Ovary (tissue), 9 donors: ENCODE measurements around the gene DHX16. TPM values are rescaled to one million over a fixed set of nuclear protein-coding genes. Genes with fewer than 3 reads are reported as not detected.
A peak's percentile ranks its signal among the peaks of the same experiment; 100 is the strongest.

Experiments used
- DNase-seq, 5 donors: peaks; one replicate each; pipeline ENCODE4 v3.0.0-alpha.2; 2019 to 2020
- H3K27ac ChIP-seq, 2 donors: fragments of 200-600 bp; one replicate each; pipeline versions ENCODE4 v1.5.1 to v1.8.0; 2019 to 2022
- H3K27me3 ChIP-seq: fragments of 200-600 bp; one replicate; pipeline ENCODE4 v1.8.0; 2022
- H3K36me3 ChIP-seq: fragments of 200-600 bp; sonication (generic); one replicate; pipeline ENCODE4 v1.5.1; 2019
- H3K4me1 ChIP-seq: one replicate; pipeline ENCODE4 v1.8.1; 2013; ENCODE audit warnings: mild to moderate bottlenecking, moderate library complexity; ENCODE audit not compliant: insufficient read depth
- H3K4me3 ChIP-seq: fragments of 200-600 bp; sonication (generic); one replicate; pipeline ENCODE4 v1.5.1; 2017
- H3K9me3 ChIP-seq, 2 donors: fragments of 200-600 bp in 1 of 2; sonication (generic) in 1 of 2; one replicate each; pipeline versions ENCODE4 v1.5.1 to v1.8.1; 2013 to 2019; ENCODE audit warnings: mild to moderate bottlenecking in 1 of 2, moderate library complexity in 1 of 2
- EP300 ChIP-seq: sonication (generic); formaldehyde crosslinking; IDR thresholded peaks from one replicate; pipeline ENCODE4 v1.6.1; 2017; ENCODE audit warnings: antibody characterized with exemption
- POLR2A ChIP-seq: fragments of 450-650 bp; IDR thresholded peaks from one replicate; pipeline ENCODE4 v1.6.1; 2017; ENCODE audit warnings: antibody characterized with exemption, mild to moderate bottlenecking, moderate library complexity
- WGBS, 3 donors: extraction: QIAGEN DNeasy Blood & Tissue Kit in 1 of 3; methylation state at CpG; one replicate each; pipeline versions ENCODE4 v1.1.5 to v1.1.7; 2013 to 2017; 5-methylcytosine and 5-hydroxymethylcytosine counted together
- intact Hi-C, 4 donors: fragments of 100-400 bp; cut with DNase I; formaldehyde crosslinking; loops; one replicate each; pipeline versions ENCODE4 v1.11.0 to v1.15.1; 2022 to 2023
- polyA plus RNA-seq, 2 donors: library from polyadenylated mRNA; stranded (reverse); fragments of 200-250 nt in 1 of 2; fragments of 350-450 nt in 1 of 2; fragmentation: Illumina TruSeq in 1 of 2; extraction: RNeasy Lipid Tissue Mini Kit (QIAGEN cat#74804) in 1 of 2; gene quantifications; one replicate each; pipeline ENCODE4 v1.2.3, GENCODE V29; 2013 to 2014
- total RNA-seq, 7 donors: library from RNA; depleted of rRNA in 2 of 7; stranded (reverse); fragments of >200 nt in 2 of 7; fragmentation: NEBNext Ultra II Directional in 3 of 7; extraction: Animal tissue kit (Norgen Biotek cat#: 25700) in 3 of 7; gene quantifications; one replicate each; pipeline versions ENCODE4 v1.1.0 to v1.2.4, GENCODE V29; 2016 to 2023
- TF ChIP-seq, protein P1 (sequence below), 3 donors: fragments of 450-650 bp in 2 of 3; fragments of 200-600 bp in 1 of 3; IDR thresholded peaks; one replicate each; pipeline versions ENCODE4 v1.5.1 to v1.8.0; 2016 to 2022; ENCODE audit warnings: antibody characterized with exemption in 3 of 3, mild to moderate bottlenecking in 1 of 3
- donor health status: DM: no; HTN: no; CAD: no; lungs with moderate emphysema.
- donor health status: DM: no; HTN: no; CAD: no.
- donor health status: Bipolar disorder and iron deficiency.
- donor health status: DM: yes; HTN: yes; CAD: no.
- donor health status: DM: no; HTN: no; CAD: no.
- donor health status: DM: yes; HTN: yes; CAD: no.

Gene DHX16
- total and polyA plus RNA-seq, 9 donors: 18.0 to 27.4 (median 22.5) TPM

GRCh38 chr6:30703011-30703410, 30.2 kb upstream of the DHX16 start:
- 91 to 96% (median 95%) methylated on average over 10 of the region's 10 CpGs for WGBS, 3 donors

DNA sequence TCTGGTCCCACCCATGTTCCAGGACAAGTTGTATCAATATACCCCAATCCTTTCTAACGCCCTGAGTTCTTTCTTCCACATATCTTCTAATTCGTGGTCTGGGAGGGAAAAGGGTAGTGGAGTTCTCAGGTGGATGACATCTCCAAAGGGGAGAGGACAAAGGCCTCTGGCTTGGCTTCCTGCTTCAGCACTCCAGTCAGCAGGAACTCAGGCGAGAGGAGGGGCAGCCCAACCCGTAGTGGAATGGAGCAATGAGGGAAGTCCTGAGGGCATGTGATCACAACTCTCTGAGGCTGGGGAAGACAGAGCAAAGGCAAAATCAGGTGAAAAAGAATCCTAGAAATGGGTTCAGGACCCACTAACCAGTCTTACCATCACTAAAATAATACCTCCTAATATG, 27.5 kb upstream of the DHX16 start:
- intact Hi-C loops: no loop called here
- 72 to 78% (median 72%) methylated on average over 4 of the region's 4 CpGs for WGBS, 3 donors
- Histone ChIP-seq H3K27me3 (no peaks in the 10 kb centered on the region), H3K36me3 (no peaks in the 10 kb centered on the region), H3K4me3 (no peak overlapping the region), H3K9me3 (no peaks in the 10 kb centered on the region), H3K27ac (no peak overlapping the region), H3K4me1 (no peaks in the 10 kb centered on the region)
- DNase-seq: no peak
- no peak for TF ChIP-seq POLR2A
- no peak for TF ChIP-seq EP300
- TF ChIP-seq, protein P1, sequence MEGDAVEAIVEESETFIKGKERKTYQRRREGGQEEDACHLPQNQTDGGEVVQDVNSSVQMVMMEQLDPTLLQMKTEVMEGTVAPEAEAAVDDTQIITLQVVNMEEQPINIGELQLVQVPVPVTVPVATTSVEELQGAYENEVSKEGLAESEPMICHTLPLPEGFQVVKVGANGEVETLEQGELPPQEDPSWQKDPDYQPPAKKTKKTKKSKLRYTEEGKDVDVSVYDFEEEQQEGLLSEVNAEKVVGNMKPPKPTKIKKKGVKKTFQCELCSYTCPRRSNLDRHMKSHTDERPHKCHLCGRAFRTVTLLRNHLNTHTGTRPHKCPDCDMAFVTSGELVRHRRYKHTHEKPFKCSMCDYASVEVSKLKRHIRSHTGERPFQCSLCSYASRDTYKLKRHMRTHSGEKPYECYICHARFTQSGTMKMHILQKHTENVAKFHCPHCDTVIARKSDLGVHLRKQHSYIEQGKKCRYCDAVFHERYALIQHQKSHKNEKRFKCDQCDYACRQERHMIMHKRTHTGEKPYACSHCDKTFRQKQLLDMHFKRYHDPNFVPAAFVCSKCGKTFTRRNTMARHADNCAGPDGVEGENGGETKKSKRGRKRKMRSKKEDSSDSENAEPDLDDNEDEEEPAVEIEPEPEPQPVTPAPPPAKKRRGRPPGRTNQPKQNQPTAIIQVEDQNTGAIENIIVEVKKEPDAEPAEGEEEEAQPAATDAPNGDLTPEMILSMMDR (IDR thresholded peaks at IDR 0.05): no peak

More at GRCh38 chr6:30703011-30703410, 30.2 kb upstream of the DHX16 start:
- Histone ChIP-seq H3K27me3 (no peaks in the 10 kb centered on the region), H3K4me3 (no peak overlapping the region), H3K4me1 (no peaks in the 10 kb centered on the region), H3K36me3 (no peaks in the 10 kb centered on the region), H3K9me3 (no peaks in the 10 kb centered on the region), H3K27ac (no peak overlapping the region)
- peak in 1 of 5 donors; percentile 23 for DNase-seq
- TF ChIP-seq, protein P1 (IDR thresholded peaks at IDR 0.05): no peak
- TF ChIP-seq POLR2A (no peak), EP300 (no peak)
- intact Hi-C loops: no loop called here

- no peak overlapping the region for H3K27ac ChIP-seq
- H3K27me3 ChIP-seq: no peaks in the 10 kb centered on the region
- intact Hi-C loops: no loop called here
- H3K9me3 ChIP-seq: no peaks in the 10 kb centered on the region
- WGBS, 3 donors: 95 to 97% (median 95%) methylated on average over 5 of the region's 5 CpGs
- H3K4me3 ChIP-seq: no peak overlapping the region
- TF ChIP-seq, protein P1 (IDR thresholded peaks at IDR 0.05): no peak
- no peak for TF ChIP-seq POLR2A
- no peak for TF ChIP-seq EP300
- DNase-seq: no peak
- H3K4me1 ChIP-seq: peaks cover 3% of the 10 kb centered on the region
- H3K36me3 ChIP-seq: no peaks in the 10 kb centered on the region
Measured at GRCh38 chr6:30696432-30696831, 23.6 kb upstream of the DHX16 start.

- TF ChIP-seq, protein P1 (IDR thresholded peaks at IDR 0.05): no peak
- TF ChIP-seq EP300: no peak
- no peak for TF ChIP-seq POLR2A
- 11 to 15% (median 12%) methylated on average over 8 of the region's 8 CpGs for WGBS, 3 donors
- Histone ChIP-seq H3K4me3 (peak overlapping the region; percentile 73), H3K4me1 (peaks cover 5% of the 10 kb centered on the region), H3K36me3 (no peaks in the 10 kb centered on the region), H3K27ac (peak overlapping the region in 1 of 2 donors; percentile 81), H3K27me3 (no peaks in the 10 kb centered on the region), H3K9me3 (no peaks in the 10 kb centered on the region)
- intact Hi-C loops: no loop called here
- DNase-seq: no peak
Measured at GRCh38 chr6:30691208-30691847, 18.5 kb upstream of the DHX16 start.
